Erythroblast (primary cell): ENCODE results near the gene POP7.

Source experiments
- DNase-seq, 2 experiments: peaks; one replicate each; lab custom pipeline; 2025; lab: John Stamatoyannopoulos, UW
- GATA1 ChIP-seq: IDR thresholded peaks from 2 replicates; pipeline ENCODE4 v1.6.1; 2011; ENCODE audit warnings: low read depth, mild to moderate bottlenecking, control low read depth, low read length, moderate library complexity
- POLR2A ChIP-seq: IDR thresholded peaks from 2 replicates; pipeline ENCODE4 v1.6.1; 2011; ENCODE audit warnings: mild to moderate bottlenecking, low read length

Gene POP7

GRCh38 chr7:100682991-100683658 is 22.8 kb upstream of the POP7 start:
- TF ChIP-seq POLR2A: no peak
- no peak for TF ChIP-seq GATA1

GRCh38 chr7:100683659-100684533 is 22.0 kb upstream of the POP7 start:
- DNase-seq: no peak
- TF ChIP-seq GATA1: no peak
- TF ChIP-seq POLR2A: no peak

More at GRCh38 chr7:100682991-100683658, 22.8 kb upstream of the POP7 start:
- DNase-seq: no peak

GRCh38 chr7:100684534-100685042 is 21.3 kb upstream of the POP7 start:
- no peak for DNase-seq
- no peak for TF ChIP-seq POLR2A

- TF ChIP-seq GATA1 (no peak), POLR2A (no peak)
- no peak for DNase-seq
Observed at GRCh38 chr7:100685049-100685605, 20.8 kb upstream of the POP7 start.

GRCh38 chr7:100685631-100686145 is 20.2 kb upstream of the POP7 start:
- TF ChIP-seq POLR2A: no peak
- no peak for TF ChIP-seq GATA1
- DNase-seq: no peak

- TF ChIP-seq GATA1 (no peak), POLR2A (no peak)
- DNase-seq: no peak
Observed at GRCh38 chr7:100686201-100686821, 19.6 kb upstream of the POP7 start.

- TF ChIP-seq GATA1 (no peak), POLR2A (no peak)
- no peak for DNase-seq
Observed at GRCh38 chr7:100686822-100687211, 19.1 kb upstream of the POP7 start.

- no peak for DNase-seq
- TF ChIP-seq GATA1: no peak
Observed at GRCh38 chr7:100687261-100687660, 18.7 kb upstream of the POP7 start.

GRCh38 chr7:100687751-100688300 is 18.1 kb upstream of the POP7 start:
- DNase-seq: no peak
- no peak for TF ChIP-seq POLR2A
- TF ChIP-seq GATA1: no peak

GRCh38 chr7:100688326-100688860 is 17.5 kb upstream of the POP7 start:
- no peak for DNase-seq
- no peak for TF ChIP-seq GATA1
- no peak for TF ChIP-seq POLR2A

- no peak for DNase-seq
Observed at GRCh38 chr7:100689230-100690135, 16.4 kb upstream of the POP7 start.

More at GRCh38 chr7:100689230-100690135, 16.4 kb upstream of the POP7 start:
- TF ChIP-seq GATA1: no peak
- TF ChIP-seq POLR2A: no peak
